Kidney epithelial cell (primary cell): ENCODE results near the gene UNCX. TPM values are rescaled to one million over a fixed set of nuclear protein-coding genes. Genes with fewer than 3 reads are reported as not detected.

Experiments used
- DNase-seq: peaks from one replicate; pipeline ENCODE4 v3.0.0-alpha.2; 2010; ENCODE audit warnings: low read depth
- H3K27me3 ChIP-seq: 2 replicates; pipeline ENCODE4 v1.6.0; 2011; ENCODE audit warnings: low read length; ENCODE audit not compliant: control insufficient read depth, insufficient read depth
- H3K36me3 ChIP-seq: 2 replicates; pipeline ENCODE4 v1.5.1; 2011; ENCODE audit warnings: low read length; ENCODE audit not compliant: control insufficient read depth, insufficient read depth
- H3K4me3 ChIP-seq: 2 replicates; pipeline ENCODE4 v1.5.1; 2011; ENCODE audit warnings: low read depth, mild to moderate bottlenecking, control low read depth, low read length
- CTCF ChIP-seq: IDR thresholded peaks from 2 replicates; pipeline ENCODE4 v1.5.1; 2011; ENCODE audit warnings: mild to moderate bottlenecking, moderate library complexity, low read length, control low read depth, inconsistent platforms; ENCODE audit not compliant: insufficient read depth, poor library complexity, severe bottlenecking
- total RNA-seq: library from RNA; depleted of rRNA; stranded (reverse); fragments of >200 nt; gene quantifications from 2 replicates; pipeline ENCODE4 v1.2.3, GENCODE V29; 2015

The UNCX gene
- total RNA-seq, 1 donor from 2014 or later, result 1.6 TPM

DNA sequence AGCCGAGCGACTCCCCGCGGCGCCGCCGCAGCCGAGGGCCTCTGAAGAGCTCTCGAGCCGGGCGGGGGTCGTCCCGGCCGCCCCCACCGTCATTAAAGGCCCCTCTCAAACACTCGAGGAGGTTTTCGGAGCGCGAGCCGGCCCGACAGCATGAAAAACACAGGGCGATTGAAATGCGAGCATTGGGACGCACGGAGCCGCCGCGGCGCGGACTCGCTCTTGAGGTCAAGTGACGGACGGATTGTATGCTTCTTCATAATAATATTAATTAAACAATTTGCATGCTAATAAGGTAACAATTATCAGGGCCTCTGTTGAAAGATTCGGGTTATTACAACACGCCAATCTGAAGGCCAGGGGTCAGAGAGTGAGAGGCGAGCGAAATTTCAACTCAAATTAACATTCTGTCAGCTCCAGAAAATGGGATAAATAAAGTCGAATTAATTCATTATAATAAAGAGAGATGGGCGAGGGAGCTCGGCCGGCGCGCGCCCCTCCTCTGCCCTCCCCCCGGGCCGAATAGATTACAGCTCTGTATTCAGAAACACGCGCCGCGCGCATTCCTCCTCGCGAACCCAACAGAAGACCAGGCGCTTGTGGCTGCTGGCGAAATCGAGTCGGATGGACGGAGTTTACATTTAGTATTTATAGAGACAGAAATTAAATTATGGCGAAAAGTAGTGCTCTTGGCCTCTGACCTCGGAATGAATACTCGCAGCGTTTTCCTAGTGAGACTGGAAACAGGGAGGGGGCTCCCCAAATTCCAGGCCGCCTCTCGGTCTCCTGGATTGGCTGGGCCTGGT lies 2.1 kb upstream of the UNCX start:
- H3K36me3 ChIP-seq, result no peaks in the 10 kb centered on the region
- no peak overlapping the region for H3K4me3 ChIP-seq
- no peak for TF ChIP-seq CTCF
- DNase-seq, result no peak
- H3K27me3 ChIP-seq, result peaks cover 83% of the 10 kb centered on the region

DNA sequence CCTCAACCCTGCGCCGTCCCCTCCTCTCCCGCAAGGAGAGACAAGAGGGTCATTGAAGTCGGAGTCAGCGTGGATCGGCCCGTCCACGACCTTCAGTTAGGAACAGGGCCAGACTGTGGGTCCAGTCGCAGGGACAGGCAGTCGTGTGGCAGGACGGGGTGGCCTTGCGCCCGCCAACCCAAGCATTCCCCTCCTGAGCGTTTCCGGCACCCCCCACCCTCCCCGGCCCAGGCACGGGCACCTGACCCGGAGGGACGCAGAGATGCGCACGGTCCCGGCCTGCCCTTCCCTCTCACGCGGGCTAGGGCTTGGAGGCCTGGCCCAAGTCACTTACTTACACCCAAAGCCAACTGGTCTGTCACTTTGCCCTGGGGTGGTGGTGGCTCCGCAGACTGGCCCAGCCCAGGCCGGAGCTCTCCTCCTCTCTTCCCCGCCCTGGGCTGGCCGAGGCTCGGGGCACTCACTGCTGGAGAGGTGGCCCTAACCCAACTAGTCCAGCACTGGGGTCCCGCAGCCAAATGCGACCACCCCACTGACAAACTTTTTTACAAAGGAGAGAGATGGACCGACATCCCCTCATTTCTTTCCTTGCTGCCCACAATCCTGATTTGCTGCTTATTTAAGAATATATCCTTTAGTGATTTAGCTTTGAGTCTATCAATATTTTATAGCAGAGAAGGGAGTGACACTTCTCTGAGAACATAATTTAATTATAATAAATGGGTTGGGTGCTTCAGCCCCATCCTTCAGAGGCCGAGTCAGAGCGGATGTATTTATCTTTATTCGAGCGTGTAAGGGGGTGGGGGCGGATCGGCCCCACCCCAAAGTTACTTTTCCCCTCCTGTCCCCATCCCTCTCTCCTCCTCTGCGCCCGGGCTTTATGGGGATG lies 1.2 kb upstream of the UNCX start:
- TF ChIP-seq CTCF, result no peak
- DNase-seq, result no peak
- peaks cover 78% of the 10 kb centered on the region for H3K27me3 ChIP-seq
- H3K4me3 ChIP-seq, result no peak overlapping the region
- H3K36me3 ChIP-seq, result no peaks in the 10 kb centered on the region

DNA sequence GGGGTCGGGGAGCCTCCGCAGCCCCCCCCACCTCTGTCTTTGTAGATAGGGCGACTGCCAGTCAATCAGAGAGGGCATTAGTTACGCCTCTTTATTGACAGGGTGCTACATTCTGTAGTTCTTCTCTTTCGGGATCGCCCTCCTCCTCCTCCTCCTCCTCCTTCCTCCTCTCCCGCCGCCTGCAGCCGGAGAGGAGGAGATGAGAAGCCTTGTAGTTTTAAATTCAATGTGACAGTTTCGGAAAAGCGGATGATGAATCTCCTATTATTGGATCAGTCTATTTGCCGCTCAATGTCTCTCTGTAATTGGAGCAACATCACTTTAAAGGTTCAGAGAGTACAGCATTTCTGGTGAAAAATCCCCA lies 587 bp upstream of the UNCX start:
- no peak for DNase-seq
- no peak for TF ChIP-seq CTCF
- Histone ChIP-seq H3K27me3 (peaks cover 75% of the 10 kb centered on the region), H3K36me3 (no peaks in the 10 kb centered on the region), H3K4me3 (no peak overlapping the region)

- H3K4me3 ChIP-seq, result no peak overlapping the region
- no peak for TF ChIP-seq CTCF
- H3K27me3 ChIP-seq, result peaks cover 77% of the 10 kb centered on the region
- no peaks in the 10 kb centered on the region for H3K36me3 ChIP-seq
- DNase-seq, result no peak
Measured at GRCh38 chr7:1233333-1234048, 819 bp downstream of the UNCX start.

GRCh38 chr7:1234049-1234880 lies 1.6 kb downstream of the UNCX start:
- no peak for TF ChIP-seq CTCF
- peaks cover 82% of the 10 kb centered on the region for H3K27me3 ChIP-seq
- H3K36me3 ChIP-seq, result no peaks in the 10 kb centered on the region
- no peak for DNase-seq
- no peak overlapping the region for H3K4me3 ChIP-seq
